ENCODE results near the gene PRPH2. TPM values are rescaled to one million over a fixed set of nuclear protein-coding genes. Genes with fewer than 3 reads are reported as not detected.

Gene PRPH2, protein sequence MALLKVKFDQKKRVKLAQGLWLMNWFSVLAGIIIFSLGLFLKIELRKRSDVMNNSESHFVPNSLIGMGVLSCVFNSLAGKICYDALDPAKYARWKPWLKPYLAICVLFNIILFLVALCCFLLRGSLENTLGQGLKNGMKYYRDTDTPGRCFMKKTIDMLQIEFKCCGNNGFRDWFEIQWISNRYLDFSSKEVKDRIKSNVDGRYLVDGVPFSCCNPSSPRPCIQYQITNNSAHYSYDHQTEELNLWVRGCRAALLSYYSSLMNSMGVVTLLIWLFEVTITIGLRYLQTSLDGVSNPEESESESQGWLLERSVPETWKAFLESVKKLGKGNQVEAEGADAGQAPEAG
- total RNA-seq, result 1 to 10 TPM in 2 of 4 donors, under 1 TPM in 1, not detected in 1; 0.67 to 9.9 (median 1.3) TPM

DNA sequence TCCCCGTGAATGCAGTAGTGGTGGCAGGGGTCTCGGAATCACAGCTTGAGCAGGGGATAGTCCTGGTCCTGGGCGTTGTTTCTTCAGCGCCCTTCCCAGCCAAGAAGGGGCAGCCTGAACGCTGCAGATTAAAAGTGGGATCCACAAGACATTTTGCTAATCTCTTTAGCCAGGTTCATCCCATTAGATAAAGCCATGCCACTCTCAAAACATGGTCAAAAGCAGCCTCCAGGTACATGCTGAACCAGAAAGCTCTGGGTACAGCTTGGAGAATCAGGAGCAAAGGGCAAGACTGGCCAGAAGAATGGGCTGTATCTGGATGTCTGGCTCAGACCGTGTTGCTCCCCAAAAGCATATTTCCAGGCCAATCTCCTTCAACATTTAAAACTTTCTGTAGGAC is at the start of gene PRPH2:
TSS of gene PRPH2 (minus strand) at position 101 of the 400 bp plus-strand sequence. CDS start 263 bp downstream, outside the sequence.
- no peak for DNase-seq

GRCh38 chr6:42771741-42772100 is 49.3 kb upstream of the PRPH2 start:
- peak overlapping the region in 2 of 4 donors; percentile 16 for H3K4me3 ChIP-seq
- DNase-seq, result peak in 2 of 3 donors; percentile 41 to 49
- no peaks in the 10 kb centered on the region for H3K9me3 ChIP-seq
- H3K27ac ChIP-seq, result peak overlapping the region; percentile 33 to 86 (median 71)
- TF ChIP-seq, protein P1, sequence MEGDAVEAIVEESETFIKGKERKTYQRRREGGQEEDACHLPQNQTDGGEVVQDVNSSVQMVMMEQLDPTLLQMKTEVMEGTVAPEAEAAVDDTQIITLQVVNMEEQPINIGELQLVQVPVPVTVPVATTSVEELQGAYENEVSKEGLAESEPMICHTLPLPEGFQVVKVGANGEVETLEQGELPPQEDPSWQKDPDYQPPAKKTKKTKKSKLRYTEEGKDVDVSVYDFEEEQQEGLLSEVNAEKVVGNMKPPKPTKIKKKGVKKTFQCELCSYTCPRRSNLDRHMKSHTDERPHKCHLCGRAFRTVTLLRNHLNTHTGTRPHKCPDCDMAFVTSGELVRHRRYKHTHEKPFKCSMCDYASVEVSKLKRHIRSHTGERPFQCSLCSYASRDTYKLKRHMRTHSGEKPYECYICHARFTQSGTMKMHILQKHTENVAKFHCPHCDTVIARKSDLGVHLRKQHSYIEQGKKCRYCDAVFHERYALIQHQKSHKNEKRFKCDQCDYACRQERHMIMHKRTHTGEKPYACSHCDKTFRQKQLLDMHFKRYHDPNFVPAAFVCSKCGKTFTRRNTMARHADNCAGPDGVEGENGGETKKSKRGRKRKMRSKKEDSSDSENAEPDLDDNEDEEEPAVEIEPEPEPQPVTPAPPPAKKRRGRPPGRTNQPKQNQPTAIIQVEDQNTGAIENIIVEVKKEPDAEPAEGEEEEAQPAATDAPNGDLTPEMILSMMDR (IDR thresholded peaks at IDR 0.05), result no peak
- no peak for TF ChIP-seq POLR2A (IDR thresholded peaks at IDR 0.05)
- H3K27me3 ChIP-seq, result no peaks in the 10 kb centered on the region
- no peaks in the 10 kb centered on the region for H3K36me3 ChIP-seq
- H3K4me1 ChIP-seq, result peaks cover 0 to 19% (median 6%) of the 10 kb centered on the region in 4 donors

More for the DNA sequence above, at the start of gene PRPH2:
- no peaks in the 10 kb centered on the region for H3K36me3 ChIP-seq
- H3K4me3 ChIP-seq, result no peak within 1 kb of the TSS
- H3K9me3 ChIP-seq, result no peaks in the 10 kb centered on the region
- TF ChIP-seq, protein P1 (IDR thresholded peaks at IDR 0.05), result no peak
- TF ChIP-seq POLR2A (IDR thresholded peaks at IDR 0.05), result no peak
- no peak within 1 kb of the TSS for H3K27ac ChIP-seq
- H3K27me3 ChIP-seq, result no peaks in the 10 kb centered on the region
- H3K4me1 ChIP-seq, result no peaks in the 10 kb centered on the region

DNA sequence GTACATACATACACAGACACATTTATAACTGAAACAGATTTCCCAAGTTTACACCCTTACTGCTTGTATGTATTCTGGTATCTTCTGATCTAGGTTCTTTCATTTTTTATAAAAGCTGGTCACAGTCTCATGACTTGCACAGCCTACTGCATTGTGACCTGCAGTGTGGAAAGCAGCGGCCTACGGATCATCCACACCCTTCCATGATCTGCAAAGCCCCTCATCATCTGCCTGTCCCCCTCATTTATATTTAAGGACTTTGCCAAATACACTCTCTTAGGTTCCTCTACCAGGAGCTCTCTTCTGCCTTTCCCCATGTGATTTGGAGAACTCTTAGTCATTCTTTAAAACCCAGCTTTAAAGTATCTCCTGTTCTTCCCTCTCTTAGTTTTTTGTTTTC is 47.4 kb upstream of the PRPH2 start:
- Histone ChIP-seq H3K9me3 (no peaks in the 10 kb centered on the region), H3K27me3 (no peaks in the 10 kb centered on the region), H3K27ac (peak overlapping the region in 3 of 4 donors; percentile 76 to 87 (median 86)), H3K4me3 (no peak overlapping the region), H3K4me1 (peaks cover 0 to 13% (median 4%) of the 10 kb centered on the region in 4 donors), H3K36me3 (no peaks in the 10 kb centered on the region)
- peak in 1 of 3 donors; percentile 32 for DNase-seq
- no peak for TF ChIP-seq POLR2A (IDR thresholded peaks at IDR 0.05)
- TF ChIP-seq, protein P1 (IDR thresholded peaks at IDR 0.05), result no peak

DNA sequence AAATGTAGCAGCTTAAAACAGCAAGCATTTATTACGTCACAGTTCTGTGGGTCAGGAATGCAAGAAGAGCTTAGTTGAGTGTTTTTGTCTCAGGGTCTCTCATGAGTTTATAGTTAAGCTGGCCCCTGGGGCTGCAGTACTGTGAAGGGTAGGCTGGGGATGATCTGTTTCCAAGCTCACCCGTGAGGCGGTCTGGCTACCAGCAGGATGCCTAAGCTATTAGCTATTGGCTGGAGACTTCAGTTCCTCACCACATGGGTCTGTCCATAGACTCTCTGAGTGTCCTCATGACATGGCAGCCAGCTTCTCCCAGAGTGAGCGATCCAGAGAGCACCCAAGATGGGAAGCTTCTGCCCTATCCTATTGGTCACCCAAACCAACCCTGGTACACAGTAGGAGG is 46.7 kb upstream of the PRPH2 start:
- Histone ChIP-seq H3K27ac (no peak overlapping the region), H3K4me3 (no peak overlapping the region), H3K36me3 (no peaks in the 10 kb centered on the region), H3K9me3 (no peaks in the 10 kb centered on the region), H3K4me1 (peaks cover 0 to 13% (median 4%) of the 10 kb centered on the region in 4 donors), H3K27me3 (no peaks in the 10 kb centered on the region)
- peak in 1 of 3 donors; percentile 34 for DNase-seq
- TF ChIP-seq, protein P1 (IDR thresholded peaks at IDR 0.05), result no peak
- no peak for TF ChIP-seq POLR2A (IDR thresholded peaks at IDR 0.05)

- no peak overlapping the region for H3K27ac ChIP-seq
- H3K9me3 ChIP-seq, result no peaks in the 10 kb centered on the region
- H3K4me3 ChIP-seq, result no peak overlapping the region
- H3K36me3 ChIP-seq, result no peaks in the 10 kb centered on the region
- no peaks in the 10 kb centered on the region for H3K27me3 ChIP-seq
- H3K4me1 ChIP-seq, result peaks cover 0 to 8% (median 3%) of the 10 kb centered on the region in 4 donors
- DNase-seq, result peak in 1 of 3 donors; percentile 42
- TF ChIP-seq, protein P1 (IDR thresholded peaks at IDR 0.05), result no peak
- TF ChIP-seq POLR2A (IDR thresholded peaks at IDR 0.05), result no peak
Observed at GRCh38 chr6:42766163-42766670, 43.8 kb upstream of the PRPH2 start.

Measured in Peyer's patch (tissue), 4 donors.